ENCODE measurements around the gene ZNF346. TPM values are rescaled to one million over a fixed set of nuclear protein-coding genes. Genes with fewer than 3 reads are reported as not detected.

ZNF346 gene
- total RNA-seq, 1 donor, result 20.3 TPM

DNA sequence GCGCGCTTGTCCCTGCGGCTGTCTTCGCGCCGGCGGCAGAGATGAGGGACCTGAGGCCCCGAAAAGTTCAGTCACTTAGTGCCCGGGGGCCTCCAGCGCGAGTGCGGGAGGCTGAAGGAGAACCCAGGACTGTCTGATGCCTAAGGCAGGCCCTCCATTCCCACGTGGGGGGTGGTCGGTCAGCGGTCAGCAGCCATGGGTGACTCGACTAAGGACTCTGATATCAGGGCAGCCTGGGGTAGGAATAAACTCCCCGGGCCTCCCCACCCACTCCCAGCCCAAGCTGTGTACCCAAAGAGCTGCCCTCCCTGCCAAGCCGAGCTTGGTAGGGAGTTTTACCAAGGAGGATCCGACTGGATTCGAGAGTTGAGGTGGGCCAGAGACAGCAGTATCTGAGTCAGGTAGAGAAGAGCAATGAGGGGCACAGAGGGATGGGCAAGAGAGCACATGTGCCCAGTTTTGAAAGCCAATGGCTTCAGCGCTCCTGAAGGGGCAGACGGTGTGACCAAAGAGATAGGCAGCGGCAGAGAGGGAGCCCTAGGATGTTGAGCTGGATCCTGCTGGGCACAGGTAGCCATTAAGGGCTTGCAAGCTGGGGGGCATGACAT lies 65.0 kb downstream of the ZNF346 start:
- DNase-seq (ENCODE audit: low read depth), result no peak
- TF ChIP-seq, protein P1, sequence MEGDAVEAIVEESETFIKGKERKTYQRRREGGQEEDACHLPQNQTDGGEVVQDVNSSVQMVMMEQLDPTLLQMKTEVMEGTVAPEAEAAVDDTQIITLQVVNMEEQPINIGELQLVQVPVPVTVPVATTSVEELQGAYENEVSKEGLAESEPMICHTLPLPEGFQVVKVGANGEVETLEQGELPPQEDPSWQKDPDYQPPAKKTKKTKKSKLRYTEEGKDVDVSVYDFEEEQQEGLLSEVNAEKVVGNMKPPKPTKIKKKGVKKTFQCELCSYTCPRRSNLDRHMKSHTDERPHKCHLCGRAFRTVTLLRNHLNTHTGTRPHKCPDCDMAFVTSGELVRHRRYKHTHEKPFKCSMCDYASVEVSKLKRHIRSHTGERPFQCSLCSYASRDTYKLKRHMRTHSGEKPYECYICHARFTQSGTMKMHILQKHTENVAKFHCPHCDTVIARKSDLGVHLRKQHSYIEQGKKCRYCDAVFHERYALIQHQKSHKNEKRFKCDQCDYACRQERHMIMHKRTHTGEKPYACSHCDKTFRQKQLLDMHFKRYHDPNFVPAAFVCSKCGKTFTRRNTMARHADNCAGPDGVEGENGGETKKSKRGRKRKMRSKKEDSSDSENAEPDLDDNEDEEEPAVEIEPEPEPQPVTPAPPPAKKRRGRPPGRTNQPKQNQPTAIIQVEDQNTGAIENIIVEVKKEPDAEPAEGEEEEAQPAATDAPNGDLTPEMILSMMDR (IDR thresholded peaks at IDR 0.05; ENCODE audit: insufficient read depth, low read depth, low read length), result no peak
- peak overlapping the region; percentile 60 for H3K4me3 ChIP-seq (ENCODE audit: low read depth, low read length)

DNA sequence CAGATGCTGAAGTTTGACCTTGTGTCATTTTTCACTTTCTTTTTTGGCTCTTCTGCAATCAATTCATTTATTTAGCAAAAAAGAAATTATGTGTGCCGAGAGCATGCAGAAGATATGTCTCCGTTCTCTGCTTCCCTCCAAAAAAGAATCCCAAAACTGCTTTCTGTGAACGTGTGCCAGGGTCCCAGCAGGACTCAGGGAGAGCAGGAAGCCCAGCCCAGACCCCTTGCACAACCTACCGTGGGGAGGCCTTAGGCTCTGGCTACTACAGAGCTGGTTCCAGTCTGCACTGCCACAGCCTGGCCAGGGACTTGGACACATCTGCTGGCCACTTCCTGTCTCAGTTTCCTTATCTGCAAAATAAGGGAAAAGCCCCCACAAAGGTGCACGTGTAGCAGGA lies 66.6 kb downstream of the ZNF346 start:
- TF ChIP-seq, protein P1 (IDR thresholded peaks at IDR 0.05; ENCODE audit: insufficient read depth, low read depth, low read length), result no peak
- peak; percentile 52 for DNase-seq (ENCODE audit: low read depth)
- no peak overlapping the region for H3K4me3 ChIP-seq (ENCODE audit: low read depth, low read length)

DNA sequence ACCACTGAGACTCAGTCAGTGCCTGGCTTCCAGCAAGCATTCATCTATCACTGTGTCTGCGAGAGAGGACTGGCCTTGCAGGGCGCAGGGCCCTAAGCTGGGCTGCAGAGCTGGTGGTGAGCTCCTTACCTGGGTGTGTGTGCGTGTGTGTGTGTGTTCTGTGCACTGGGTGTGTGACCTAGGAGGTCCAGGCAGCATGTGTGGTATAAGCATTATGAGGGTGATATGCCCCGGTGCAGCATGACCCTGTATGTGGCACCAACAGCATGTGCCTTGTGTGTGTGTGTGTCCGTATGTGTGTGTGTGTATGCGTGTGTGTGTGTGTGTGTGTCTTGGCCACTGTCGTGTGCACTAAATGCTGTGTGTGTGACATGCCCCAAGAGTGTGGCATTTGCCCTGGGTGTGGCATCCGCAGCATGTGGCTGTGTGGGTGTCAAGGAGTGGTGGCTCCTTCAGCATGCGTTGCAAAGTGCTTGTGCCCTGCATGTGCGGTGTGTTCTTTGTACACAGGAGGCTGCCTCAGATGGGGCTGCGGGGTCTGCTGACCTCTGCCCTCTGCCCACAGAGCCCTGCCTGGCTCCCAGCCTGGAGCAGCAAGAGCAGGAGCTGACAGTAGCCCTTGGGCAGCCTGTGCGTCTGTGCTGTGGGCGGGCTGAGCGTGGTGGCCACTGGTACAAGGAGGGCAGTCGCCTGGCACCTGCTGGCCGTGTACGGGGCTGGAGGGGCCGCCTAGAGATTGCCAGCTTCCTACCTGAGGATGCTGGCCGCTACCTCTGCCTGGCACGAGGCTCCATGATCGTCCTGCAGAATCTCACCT lies 67.5 kb downstream of the ZNF346 start:
- TF ChIP-seq, protein P1 (IDR thresholded peaks at IDR 0.05; ENCODE audit: insufficient read depth, low read depth, low read length), result no peak
- no peak for DNase-seq (ENCODE audit: low read depth)
- no peak overlapping the region for H3K4me3 ChIP-seq (ENCODE audit: low read depth, low read length)

DNA sequence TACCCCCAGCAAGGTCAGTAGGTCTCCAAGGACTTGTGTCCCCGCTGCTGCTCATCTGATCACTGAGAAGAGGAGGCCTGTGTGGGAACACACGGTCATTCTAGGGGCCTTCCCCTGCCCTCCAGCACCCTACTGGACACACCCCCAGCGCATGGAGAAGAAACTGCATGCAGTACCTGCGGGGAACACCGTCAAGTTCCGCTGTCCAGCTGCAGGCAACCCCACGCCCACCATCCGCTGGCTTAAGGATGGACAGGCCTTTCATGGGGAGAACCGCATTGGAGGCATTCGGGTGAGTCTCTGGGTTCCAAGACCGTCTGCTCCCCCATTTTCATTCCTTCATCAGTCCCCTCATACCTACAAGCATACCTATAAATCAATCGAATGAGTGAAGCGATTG lies 68.3 kb downstream of the ZNF346 start:
- H3K4me3 ChIP-seq (ENCODE audit: low read depth, low read length), result no peak overlapping the region

DNA sequence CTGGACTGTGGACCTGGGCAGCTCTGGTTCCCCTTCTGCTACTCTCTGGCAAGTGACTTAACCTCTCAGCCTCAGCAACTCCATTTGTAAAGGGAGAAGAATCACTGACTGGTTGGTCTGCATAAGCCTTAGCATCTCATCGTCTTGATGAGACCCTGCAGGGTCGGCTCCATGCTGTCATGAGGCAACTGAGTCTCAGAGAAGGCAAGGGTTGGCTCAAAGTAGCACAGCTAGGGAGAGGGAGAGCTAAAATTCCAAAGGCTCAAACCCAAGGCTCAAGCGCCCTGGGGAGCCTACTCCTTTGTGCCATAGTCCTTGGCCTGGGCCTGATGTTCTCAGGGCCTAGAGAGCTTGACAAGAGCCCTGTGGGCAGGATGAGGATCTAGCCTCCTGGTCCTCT lies 68.7 kb downstream of the ZNF346 start:
- TF ChIP-seq, protein P1 (IDR thresholded peaks at IDR 0.05; ENCODE audit: insufficient read depth, low read depth, low read length), result no peak
- DNase-seq (ENCODE audit: low read depth), result no peak
- no peak overlapping the region for H3K4me3 ChIP-seq (ENCODE audit: low read depth, low read length)

More for the DNA sequence above, 68.3 kb downstream of the ZNF346 start:
- TF ChIP-seq, protein P1 (IDR thresholded peaks at IDR 0.05; ENCODE audit: insufficient read depth, low read depth, low read length), result no peak
- no peak for DNase-seq (ENCODE audit: low read depth)

DNA sequence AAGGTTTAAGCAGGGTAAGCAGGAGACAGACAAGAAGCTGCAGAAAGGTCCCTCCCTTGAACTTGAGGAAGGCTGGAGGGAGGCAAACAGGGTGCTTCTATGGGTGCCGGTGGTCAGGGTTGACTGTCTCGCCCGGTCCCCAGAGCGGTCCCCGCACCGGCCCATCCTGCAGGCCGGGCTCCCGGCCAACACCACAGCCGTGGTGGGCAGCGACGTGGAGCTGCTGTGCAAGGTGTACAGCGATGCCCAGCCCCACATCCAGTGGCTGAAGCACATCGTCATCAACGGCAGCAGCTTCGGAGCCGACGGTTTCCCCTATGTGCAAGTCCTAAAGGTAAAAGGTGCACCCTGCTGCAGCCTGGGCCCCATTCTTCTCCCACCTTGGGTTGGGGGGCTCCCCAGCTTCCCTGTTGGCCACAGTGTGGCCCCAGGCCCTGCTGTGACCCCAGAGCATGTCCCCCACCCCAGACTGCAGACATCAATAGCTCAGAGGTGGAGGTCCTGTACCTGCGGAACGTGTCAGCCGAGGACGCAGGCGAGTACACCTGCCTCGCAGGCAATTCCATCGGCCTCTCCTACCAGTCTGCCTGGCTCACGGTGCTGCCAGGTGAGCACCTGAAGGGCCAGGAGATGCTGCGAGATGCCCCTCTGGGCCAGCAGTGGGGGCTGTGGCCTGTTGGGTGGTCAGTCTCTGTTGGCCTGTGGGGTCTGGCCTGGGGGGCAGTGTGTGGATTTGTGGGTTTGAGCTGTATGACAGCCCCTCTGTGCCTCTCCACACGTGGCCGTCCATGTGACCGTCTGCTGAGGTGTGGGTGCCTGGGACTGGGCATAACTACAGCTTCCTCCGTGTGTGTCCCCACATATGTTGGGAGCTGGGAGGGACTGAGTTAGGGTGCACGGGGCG lies 69.9 kb downstream of the ZNF346 start:
- no peak overlapping the region for H3K4me3 ChIP-seq (ENCODE audit: low read depth, low read length)
- TF ChIP-seq, protein P1 (IDR thresholded peaks at IDR 0.05; ENCODE audit: insufficient read depth, low read depth, low read length), result no peak
- DNase-seq (ENCODE audit: low read depth), result no peak

All from fibroblast of villous mesenchyme (primary cell).